K562 (cell line): ENCODE results near the gene C6orf141. TPM values are rescaled to one million over a fixed set of nuclear protein-coding genes. Genes with fewer than 3 reads are reported as not detected.

Source experiments
- ELF1 ChIP-seq: fragments of 200-800 bp; sonication (Bioruptor generic); IDR thresholded peaks from 2 replicates; pipeline ENCODE4 v1.6.1; 2016; ENCODE audit warnings: missing genetic modification characterization, missing compliant biosample characterization
- ETV5 ChIP-seq: sonication (generic); formaldehyde crosslinking; IDR thresholded peaks from 2 replicates; pipeline ENCODE4 v1.4.0; 2020; ENCODE audit warnings: low read depth, mild to moderate bottlenecking, missing genetic modification reagents
- MED1 ChIP-seq: sonication (generic); formaldehyde crosslinking; IDR thresholded peaks from 2 replicates; pipeline ENCODE4 v1.8.1; 2023; ENCODE audit warnings: missing genetic modification reagents, borderline replicate concordance
- MYBL2 ChIP-seq, 2 experiments: fragments of 450-650 bp in 1 of 2; sonication (generic) in 1 of 2; formaldehyde crosslinking in 1 of 2; IDR thresholded peaks; 2 replicates each; pipeline versions ENCODE4 v1.6.1 to v1.8.1; 2017 to 2022; ENCODE audit warnings: borderline replicate concordance in 1 of 2, inconsistent platforms in 1 of 2, low read depth in 1 of 2, mild to moderate bottlenecking in 1 of 2, missing genetic modification reagents in 1 of 2, moderate library complexity in 1 of 2
- POLR2AphosphoS5 ChIP-seq: IDR thresholded peaks from 2 replicates; pipeline ENCODE4 v1.6.1; 2011; ENCODE audit warnings: mild to moderate bottlenecking, low read depth, low read length, moderate library complexity; ENCODE audit not compliant: control insufficient read depth, insufficient read depth
- RBM34 ChIP-seq: fragments of 200-400 bp; formaldehyde crosslinking; IDR thresholded peaks from 2 replicates; pipeline ENCODE4 v1.6.1; 2018; ENCODE audit warnings: low read length, borderline replicate concordance; ENCODE audit not compliant: insufficient read depth
- SRSF3 ChIP-seq: fragments of 200-400 bp; formaldehyde crosslinking; IDR thresholded peaks from 2 replicates; pipeline ENCODE4 v1.6.1; 2016; ENCODE audit warnings: mild to moderate bottlenecking, low read length, moderate library complexity; ENCODE audit not compliant: insufficient read depth
- THRAP3 ChIP-seq: fragments of 450-650 bp; IDR thresholded peaks from 2 replicates; pipeline ENCODE4 v1.6.1; 2016; ENCODE audit warnings: mild to moderate bottlenecking, inconsistent platforms, borderline replicate concordance
- XRCC3 ChIP-seq: fragments of 450-650 bp; IDR thresholded peaks from 2 replicates; pipeline ENCODE4 v1.6.1; 2017; ENCODE audit warnings: mild to moderate bottlenecking, moderate library complexity
- polyA plus RNA-seq, 8 experiments: library from polyadenylated mRNA; depleted of rRNA in 4 of 8; stranded (reverse) in 5 of 8; unstranded in 3 of 8; fragments of >200 nt; fragmentation: Nextera tagmentation in 2 of 8; fragmentation: Illumina TruSeq in 1 of 8; extraction: Ambion mirVana in 2 of 8; extraction: Trizol in 1 of 8; gene quantifications; 2 replicates each; pipeline versions ENCODE4 v1.2.1 to v1.2.3, GENCODE V29; 2011 to 2014; ENCODE audit warnings: inconsistent platforms in 1 of 8, missing spikeins in 1 of 8
- total RNA-seq, 7 experiments: library from RNA; depleted of rRNA in 6 of 7; stranded (reverse); fragments of >200 nt in 6 of 7; fragmentation: Illumina TruSeq in 2 of 7; extraction: Trizol in 2 of 7; gene quantifications; 2 replicates each; pipeline versions ENCODE4 v1.2.1 to v1.2.3, GENCODE V29; 2011 to 2021; ENCODE audit warnings: low replicate concordance in 1 of 7
- TF ChIP-seq, protein P1 (sequence below): fragments of 200-600 bp; sonication (generic); IDR thresholded peaks from one replicate; pipeline ENCODE4 v1.6.1; 2012; ENCODE audit warnings: mild to moderate bottlenecking, low read depth, low read length, inconsistent platforms
- TF ChIP-seq, protein P2 (sequence below): sonication (generic); formaldehyde crosslinking; IDR thresholded peaks from 2 replicates; pipeline ENCODE4 v1.8.0; 2022; ENCODE audit warnings: mild to moderate bottlenecking, missing genetic modification reagents
- TF ChIP-seq, protein P3 (sequence below): fragments of 450-650 bp; IDR thresholded peaks from 2 replicates; pipeline ENCODE4 v1.6.1; 2016; ENCODE audit warnings: low read depth, mild to moderate bottlenecking, moderate library complexity
- TF ChIP-seq, protein P4 (sequence below): sonication (generic); formaldehyde crosslinking; IDR thresholded peaks from 2 replicates; pipeline ENCODE4 v1.9.0; 2022; ENCODE audit warnings: mild to moderate bottlenecking, missing genetic modification reagents

The C6orf141 gene
- total and polyA plus RNA-seq, 9 of the 15 experiments (the other 6 are each of a cell fraction or from before 2014, with no cell fraction given) = not detected

DNA sequence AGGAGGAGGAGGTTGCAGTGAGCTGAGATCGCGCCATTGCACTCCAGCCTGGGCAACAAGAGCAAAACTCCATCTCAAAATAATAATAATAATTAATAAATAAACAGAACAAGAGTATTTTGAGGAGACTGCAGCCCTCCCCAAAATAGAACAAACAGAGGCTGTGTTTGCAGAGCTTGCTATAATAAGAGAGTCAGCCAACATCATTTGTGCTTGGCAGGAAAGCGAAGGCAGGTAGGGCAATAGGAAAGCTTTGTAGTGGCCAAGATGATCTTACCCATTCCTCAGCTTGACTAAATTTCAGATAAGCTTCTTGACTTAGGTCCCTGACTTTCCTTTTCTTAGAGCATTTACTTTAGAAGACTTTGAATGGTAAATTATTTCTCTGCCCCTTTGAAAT lies 6.7 kb downstream of the C6orf141 start (continued):
- TF ChIP-seq, protein P1, sequence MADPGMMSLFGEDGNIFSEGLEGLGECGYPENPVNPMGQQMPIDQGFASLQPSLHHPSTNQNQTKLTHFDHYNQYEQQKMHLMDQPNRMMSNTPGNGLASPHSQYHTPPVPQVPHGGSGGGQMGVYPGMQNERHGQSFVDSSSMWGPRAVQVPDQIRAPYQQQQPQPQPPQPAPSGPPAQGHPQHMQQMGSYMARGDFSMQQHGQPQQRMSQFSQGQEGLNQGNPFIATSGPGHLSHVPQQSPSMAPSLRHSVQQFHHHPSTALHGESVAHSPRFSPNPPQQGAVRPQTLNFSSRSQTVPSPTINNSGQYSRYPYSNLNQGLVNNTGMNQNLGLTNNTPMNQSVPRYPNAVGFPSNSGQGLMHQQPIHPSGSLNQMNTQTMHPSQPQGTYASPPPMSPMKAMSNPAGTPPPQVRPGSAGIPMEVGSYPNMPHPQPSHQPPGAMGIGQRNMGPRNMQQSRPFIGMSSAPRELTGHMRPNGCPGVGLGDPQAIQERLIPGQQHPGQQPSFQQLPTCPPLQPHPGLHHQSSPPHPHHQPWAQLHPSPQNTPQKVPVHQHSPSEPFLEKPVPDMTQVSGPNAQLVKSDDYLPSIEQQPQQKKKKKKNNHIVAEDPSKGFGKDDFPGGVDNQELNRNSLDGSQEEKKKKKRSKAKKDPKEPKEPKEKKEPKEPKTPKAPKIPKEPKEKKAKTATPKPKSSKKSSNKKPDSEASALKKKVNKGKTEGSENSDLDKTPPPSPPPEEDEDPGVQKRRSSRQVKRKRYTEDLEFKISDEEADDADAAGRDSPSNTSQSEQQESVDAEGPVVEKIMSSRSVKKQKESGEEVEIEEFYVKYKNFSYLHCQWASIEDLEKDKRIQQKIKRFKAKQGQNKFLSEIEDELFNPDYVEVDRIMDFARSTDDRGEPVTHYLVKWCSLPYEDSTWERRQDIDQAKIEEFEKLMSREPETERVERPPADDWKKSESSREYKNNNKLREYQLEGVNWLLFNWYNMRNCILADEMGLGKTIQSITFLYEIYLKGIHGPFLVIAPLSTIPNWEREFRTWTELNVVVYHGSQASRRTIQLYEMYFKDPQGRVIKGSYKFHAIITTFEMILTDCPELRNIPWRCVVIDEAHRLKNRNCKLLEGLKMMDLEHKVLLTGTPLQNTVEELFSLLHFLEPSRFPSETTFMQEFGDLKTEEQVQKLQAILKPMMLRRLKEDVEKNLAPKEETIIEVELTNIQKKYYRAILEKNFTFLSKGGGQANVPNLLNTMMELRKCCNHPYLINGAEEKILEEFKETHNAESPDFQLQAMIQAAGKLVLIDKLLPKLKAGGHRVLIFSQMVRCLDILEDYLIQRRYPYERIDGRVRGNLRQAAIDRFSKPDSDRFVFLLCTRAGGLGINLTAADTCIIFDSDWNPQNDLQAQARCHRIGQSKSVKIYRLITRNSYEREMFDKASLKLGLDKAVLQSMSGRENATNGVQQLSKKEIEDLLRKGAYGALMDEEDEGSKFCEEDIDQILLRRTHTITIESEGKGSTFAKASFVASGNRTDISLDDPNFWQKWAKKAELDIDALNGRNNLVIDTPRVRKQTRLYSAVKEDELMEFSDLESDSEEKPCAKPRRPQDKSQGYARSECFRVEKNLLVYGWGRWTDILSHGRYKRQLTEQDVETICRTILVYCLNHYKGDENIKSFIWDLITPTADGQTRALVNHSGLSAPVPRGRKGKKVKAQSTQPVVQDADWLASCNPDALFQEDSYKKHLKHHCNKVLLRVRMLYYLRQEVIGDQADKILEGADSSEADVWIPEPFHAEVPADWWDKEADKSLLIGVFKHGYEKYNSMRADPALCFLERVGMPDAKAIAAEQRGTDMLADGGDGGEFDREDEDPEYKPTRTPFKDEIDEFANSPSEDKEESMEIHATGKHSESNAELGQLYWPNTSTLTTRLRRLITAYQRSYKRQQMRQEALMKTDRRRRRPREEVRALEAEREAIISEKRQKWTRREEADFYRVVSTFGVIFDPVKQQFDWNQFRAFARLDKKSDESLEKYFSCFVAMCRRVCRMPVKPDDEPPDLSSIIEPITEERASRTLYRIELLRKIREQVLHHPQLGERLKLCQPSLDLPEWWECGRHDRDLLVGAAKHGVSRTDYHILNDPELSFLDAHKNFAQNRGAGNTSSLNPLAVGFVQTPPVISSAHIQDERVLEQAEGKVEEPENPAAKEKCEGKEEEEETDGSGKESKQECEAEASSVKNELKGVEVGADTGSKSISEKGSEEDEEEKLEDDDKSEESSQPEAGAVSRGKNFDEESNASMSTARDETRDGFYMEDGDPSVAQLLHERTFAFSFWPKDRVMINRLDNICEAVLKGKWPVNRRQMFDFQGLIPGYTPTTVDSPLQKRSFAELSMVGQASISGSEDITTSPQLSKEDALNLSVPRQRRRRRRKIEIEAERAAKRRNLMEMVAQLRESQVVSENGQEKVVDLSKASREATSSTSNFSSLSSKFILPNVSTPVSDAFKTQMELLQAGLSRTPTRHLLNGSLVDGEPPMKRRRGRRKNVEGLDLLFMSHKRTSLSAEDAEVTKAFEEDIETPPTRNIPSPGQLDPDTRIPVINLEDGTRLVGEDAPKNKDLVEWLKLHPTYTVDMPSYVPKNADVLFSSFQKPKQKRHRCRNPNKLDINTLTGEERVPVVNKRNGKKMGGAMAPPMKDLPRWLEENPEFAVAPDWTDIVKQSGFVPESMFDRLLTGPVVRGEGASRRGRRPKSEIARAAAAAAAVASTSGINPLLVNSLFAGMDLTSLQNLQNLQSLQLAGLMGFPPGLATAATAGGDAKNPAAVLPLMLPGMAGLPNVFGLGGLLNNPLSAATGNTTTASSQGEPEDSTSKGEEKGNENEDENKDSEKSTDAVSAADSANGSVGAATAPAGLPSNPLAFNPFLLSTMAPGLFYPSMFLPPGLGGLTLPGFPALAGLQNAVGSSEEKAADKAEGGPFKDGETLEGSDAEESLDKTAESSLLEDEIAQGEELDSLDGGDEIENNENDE = no peak
- TF ChIP-seq SRSF3 (no peak), XRCC3 (no peak), ELF1 (no peak), THRAP3 (no peak), MYBL2 (IDR thresholded peaks at IDR 0.05; ENCODE audit: low read depth) (no peak), MYBL2 (CRISPR knock-in tag; IDR thresholded peaks at IDR 0.05; ENCODE audit: borderline replicate concordance) (no peak), ETV5 (CRISPR knock-in tag) (no peak), POLR2AphosphoS5 (no peak), RBM34 (no peak), MED1 (CRISPR knock-in tag) (no peak)
- TF ChIP-seq, protein P2, sequence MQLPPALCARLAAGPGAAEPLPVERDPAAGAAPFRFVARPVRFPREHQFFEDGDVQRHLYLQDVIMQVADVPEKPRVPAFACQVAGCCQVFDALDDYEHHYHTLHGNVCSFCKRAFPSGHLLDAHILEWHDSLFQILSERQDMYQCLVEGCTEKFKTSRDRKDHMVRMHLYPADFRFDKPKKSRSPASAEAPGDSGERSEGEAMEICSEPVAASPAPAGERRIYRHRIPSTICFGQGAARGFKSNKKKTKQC (CRISPR knock-in tag) = no peak
- TF ChIP-seq, protein P3, sequence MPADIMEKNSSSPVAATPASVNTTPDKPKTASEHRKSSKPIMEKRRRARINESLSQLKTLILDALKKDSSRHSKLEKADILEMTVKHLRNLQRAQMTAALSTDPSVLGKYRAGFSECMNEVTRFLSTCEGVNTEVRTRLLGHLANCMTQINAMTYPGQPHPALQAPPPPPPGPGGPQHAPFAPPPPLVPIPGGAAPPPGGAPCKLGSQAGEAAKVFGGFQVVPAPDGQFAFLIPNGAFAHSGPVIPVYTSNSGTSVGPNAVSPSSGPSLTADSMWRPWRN = no peak
- TF ChIP-seq, protein P4, sequence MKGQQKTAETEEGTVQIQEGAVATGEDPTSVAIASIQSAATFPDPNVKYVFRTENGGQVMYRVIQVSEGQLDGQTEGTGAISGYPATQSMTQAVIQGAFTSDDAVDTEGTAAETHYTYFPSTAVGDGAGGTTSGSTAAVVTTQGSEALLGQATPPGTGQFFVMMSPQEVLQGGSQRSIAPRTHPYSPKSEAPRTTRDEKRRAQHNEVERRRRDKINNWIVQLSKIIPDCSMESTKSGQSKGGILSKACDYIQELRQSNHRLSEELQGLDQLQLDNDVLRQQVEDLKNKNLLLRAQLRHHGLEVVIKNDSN = no peak
